ENCODE data around the gene LHFPL3.

Gene LHFPL3

GRCh38 chr7:104805449-104806317 is 477.3 kb downstream of the LHFPL3 start:
- H3K36me3 Mint-ChIP-seq (ENCODE audit: low read depth), result no peaks in the 10 kb centered on the region
- no peaks in the 10 kb centered on the region for H3K9me3 Mint-ChIP-seq
- H3K4me3 Mint-ChIP-seq, result no peak overlapping the region
- H3K4me1 Mint-ChIP-seq, result peaks cover 6% of the 10 kb centered on the region
- H3K27me3 Mint-ChIP-seq (ENCODE audit: low read depth), result peaks cover 18% of the 10 kb centered on the region
- peak overlapping the region in 1 of 3 experiments; percentile 24 for H3K27ac Mint-ChIP-seq
- TF ChIP-seq CTCF (IDR thresholded peaks at IDR 0.05; ENCODE audit: unreplicated experiment in 3 of 3), result no peak

DNA sequence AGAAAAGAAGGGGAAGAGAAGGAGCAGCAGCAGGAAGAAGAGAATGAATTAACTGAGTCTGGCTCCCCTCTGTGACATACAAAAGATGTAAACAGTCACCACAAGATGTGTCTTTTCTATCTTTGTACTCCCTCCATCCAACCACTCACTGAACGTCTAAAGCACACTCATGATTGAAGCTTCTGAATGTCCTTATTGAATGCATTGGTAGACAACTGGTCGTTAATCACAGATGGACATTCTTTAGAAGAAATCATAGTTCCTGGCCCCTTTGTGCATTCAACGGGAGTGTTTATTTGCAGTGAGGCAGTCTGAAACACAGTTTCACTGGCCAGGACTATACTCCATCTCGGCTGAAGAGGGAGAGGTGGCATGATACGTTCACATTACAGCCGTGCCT is 479.3 kb downstream of the LHFPL3 start:
- peaks cover 6% of the 10 kb centered on the region for H3K4me1 Mint-ChIP-seq
- H3K4me3 Mint-ChIP-seq, result no peak overlapping the region
- no peaks in the 10 kb centered on the region for H3K9me3 Mint-ChIP-seq
- H3K27ac Mint-ChIP-seq, result no peak overlapping the region
- no peak for TF ChIP-seq CTCF (IDR thresholded peaks at IDR 0.05; ENCODE audit: unreplicated experiment in 3 of 3)
- H3K36me3 Mint-ChIP-seq (ENCODE audit: low read depth), result no peaks in the 10 kb centered on the region
- peaks cover 24% of the 10 kb centered on the region for H3K27me3 Mint-ChIP-seq (ENCODE audit: low read depth)

DNA sequence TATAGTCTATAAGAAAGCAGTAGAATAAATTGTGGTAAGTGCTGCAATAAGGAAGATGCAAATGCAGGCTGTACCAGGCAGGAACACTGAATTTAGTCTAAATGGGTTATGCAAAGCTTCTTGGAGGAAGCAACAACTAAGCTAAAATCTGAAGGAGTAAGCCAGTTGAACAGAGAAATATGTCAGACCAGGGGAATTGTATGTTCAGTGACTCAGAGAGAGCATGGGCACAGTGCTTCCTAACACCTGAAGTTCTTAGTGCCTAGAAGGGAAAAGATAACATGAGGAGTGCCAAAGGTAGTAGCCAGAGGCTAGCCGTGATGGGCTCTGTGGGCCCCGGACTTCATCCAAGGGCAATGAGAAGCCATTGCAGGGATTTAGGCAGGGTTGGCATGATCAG is 481.5 kb downstream of the LHFPL3 start:
- Mint-ChIP-seq H3K4me3 (no peak overlapping the region), H3K27me3 (ENCODE audit: low read depth) (peaks cover 25% of the 10 kb centered on the region), H3K27ac (no peak overlapping the region), H3K36me3 (ENCODE audit: low read depth) (no peaks in the 10 kb centered on the region), H3K4me1 (peaks cover 6% of the 10 kb centered on the region), H3K9me3 (no peaks in the 10 kb centered on the region)
- no peak for TF ChIP-seq CTCF (IDR thresholded peaks at IDR 0.05; ENCODE audit: unreplicated experiment in 3 of 3)

DNA sequence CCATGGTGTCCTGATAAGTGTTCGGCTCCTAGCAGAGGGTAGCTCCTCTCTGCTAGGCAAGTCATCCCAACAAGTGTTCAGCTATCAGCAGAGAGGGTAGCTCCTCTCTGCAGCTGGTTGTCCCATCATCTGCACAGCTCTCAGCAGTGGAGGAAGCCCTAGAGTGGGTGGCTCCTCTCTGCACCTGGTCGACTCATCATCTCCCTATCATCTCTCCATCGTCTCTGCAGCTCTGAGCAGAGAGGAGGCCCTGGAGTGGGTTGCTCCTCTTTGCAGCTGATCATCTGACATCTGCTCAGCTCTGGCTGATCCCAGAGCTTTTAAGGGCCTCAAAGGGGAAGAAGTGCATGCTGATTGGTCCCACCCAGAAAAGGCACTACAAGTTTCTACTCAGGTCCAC is 485.7 kb downstream of the LHFPL3 start:
- no peaks in the 10 kb centered on the region for H3K36me3 Mint-ChIP-seq (ENCODE audit: low read depth)

GRCh38 chr7:104814671-104815400 is 486.4 kb downstream of the LHFPL3 start:
- no peaks in the 10 kb centered on the region for H3K36me3 Mint-ChIP-seq (ENCODE audit: low read depth)
- H3K27ac Mint-ChIP-seq, result no peak overlapping the region
- peaks cover 24% of the 10 kb centered on the region for H3K27me3 Mint-ChIP-seq (ENCODE audit: low read depth)
- H3K9me3 Mint-ChIP-seq, result no peaks in the 10 kb centered on the region
- no peak overlapping the region for H3K4me3 Mint-ChIP-seq
- H3K4me1 Mint-ChIP-seq, result peaks cover 12% of the 10 kb centered on the region
- TF ChIP-seq CTCF (IDR thresholded peaks at IDR 0.05; ENCODE audit: unreplicated experiment in 3 of 3), result no peak

More for the DNA sequence above, 485.7 kb downstream of the LHFPL3 start:
- peaks cover 4% of the 10 kb centered on the region for H3K4me1 Mint-ChIP-seq
- no peak overlapping the region for H3K27ac Mint-ChIP-seq
- TF ChIP-seq CTCF (IDR thresholded peaks at IDR 0.05; ENCODE audit: unreplicated experiment in 3 of 3), result no peak
- no peaks in the 10 kb centered on the region for H3K9me3 Mint-ChIP-seq
- no peak overlapping the region for H3K4me3 Mint-ChIP-seq
- peaks cover 24% of the 10 kb centered on the region for H3K27me3 Mint-ChIP-seq (ENCODE audit: low read depth)
